SK-N-SH treated with all-trans-retinoic acid at 6 μM for 48 hours (cell line): ENCODE measurements around the gene PPP2R3C.
"Not testable (repeated sequence)": the region's sequence is repeated elsewhere in the genome, so short reads cannot be mapped to it uniquely, and the experiment has no call there.

ENCODE experiments used
- ARNTL ChIP-seq: fragments of 450-650 bp; formaldehyde crosslinking; IDR thresholded peaks from 2 replicates; pipeline ENCODE4 v1.5.0; 2020; ENCODE audit warnings: low read depth, mild to moderate bottlenecking, moderate library complexity, borderline replicate concordance
- BACH2 ChIP-seq: fragments of 250-450 bp; sonication (Bioruptor Pico); IDR thresholded peaks from 2 replicates; pipeline ENCODE4 v1.9.0; 2021; ENCODE audit warnings: mild to moderate bottlenecking, borderline replicate concordance
- CREB5 ChIP-seq: fragments of 250-450 bp; sonication (Bioruptor Pico); IDR thresholded peaks from 2 replicates; pipeline ENCODE4 v1.5.1; 2020; ENCODE audit warnings: low read depth, mild to moderate bottlenecking, moderate library complexity
- CSRNP3 ChIP-seq: fragments of 250-450 bp; sonication (Bioruptor Pico); IDR thresholded peaks from 2 replicates; pipeline ENCODE4 v1.5.1; 2021; ENCODE audit warnings: mild to moderate bottlenecking, moderate library complexity
- GLIS3 ChIP-seq: fragments of 250-450 bp; sonication (Bioruptor Pico); IDR thresholded peaks from 2 replicates; pipeline ENCODE4 v1.5.0; 2020; ENCODE audit warnings: mild to moderate bottlenecking, moderate library complexity
- PATZ1 ChIP-seq: fragments of 250-450 bp; sonication (Bioruptor Pico); IDR thresholded peaks from 2 replicates; pipeline ENCODE4 v1.8.0; 2020; ENCODE audit warnings: mild to moderate bottlenecking, moderate library complexity, borderline replicate concordance
- POU6F1 ChIP-seq: fragments of 250-450 bp; sonication (Bioruptor Pico); IDR thresholded peaks from 2 replicates; pipeline ENCODE4 v1.8.0; 2021; ENCODE audit warnings: low read depth, mild to moderate bottlenecking, moderate library complexity, borderline replicate concordance
- RARB ChIP-seq: fragments of 250-450 bp; sonication (Bioruptor Pico); IDR thresholded peaks from 2 replicates; pipeline ENCODE4 v1.8.0; 2021; ENCODE audit warnings: mild to moderate bottlenecking, moderate library complexity
- SNAI2 ChIP-seq: fragments of 250-450 bp; sonication (Bioruptor Pico); IDR thresholded peaks from 2 replicates; pipeline ENCODE4 v1.5.0; 2020; ENCODE audit warnings: mild to moderate bottlenecking, moderate library complexity
- TCF4 ChIP-seq: fragments of 250-450 bp; sonication (Bioruptor Pico); IDR thresholded peaks from 2 replicates; pipeline ENCODE4 v1.8.0; 2021; ENCODE audit warnings: mild to moderate bottlenecking, moderate library complexity, borderline replicate concordance
- ZFP3 ChIP-seq: fragments of 250-450 bp; sonication (Bioruptor Pico); IDR thresholded peaks from 2 replicates; pipeline ENCODE4 v1.5.0; 2020; ENCODE audit warnings: mild to moderate bottlenecking, moderate library complexity
- ZFP30 ChIP-seq: fragments of 450-650 bp; formaldehyde crosslinking; IDR thresholded peaks from 2 replicates; pipeline ENCODE4 v1.5.0; 2022; ENCODE audit warnings: mild to moderate bottlenecking, moderate library complexity
- ZNF565 ChIP-seq: fragments of 450-650 bp; formaldehyde crosslinking; conservative IDR thresholded peaks from 2 replicates; pipeline ENCODE4 v1.5.0; 2020; ENCODE audit warnings: low read depth, mild to moderate bottlenecking, moderate library complexity

- TF ChIP-seq CSRNP3 (CRISPR knock-in tag); RARB (CRISPR knock-in tag); TCF4 (CRISPR knock-in tag); ZFP30 (CRISPR knock-in tag); ZNF565; ARNTL; CREB5 (CRISPR knock-in tag); ZFP3 (CRISPR knock-in tag); PATZ1 (CRISPR knock-in tag); POU6F1; SNAI2 (CRISPR knock-in tag); BACH2; GLIS3 (CRISPR knock-in tag): not testable (repeated sequence)
Measured at GRCh38 chr14:35094645-35095044, 27.1 kb downstream of the PPP2R3C start.
